ENCODE measurements around the gene USP25. TPM values are rescaled to one million over a fixed set of nuclear protein-coding genes. Genes with fewer than 3 reads are reported as not detected.

The USP25 gene
- total RNA-seq, 1 donor from 2014 or later = 54.5 TPM

DNA sequence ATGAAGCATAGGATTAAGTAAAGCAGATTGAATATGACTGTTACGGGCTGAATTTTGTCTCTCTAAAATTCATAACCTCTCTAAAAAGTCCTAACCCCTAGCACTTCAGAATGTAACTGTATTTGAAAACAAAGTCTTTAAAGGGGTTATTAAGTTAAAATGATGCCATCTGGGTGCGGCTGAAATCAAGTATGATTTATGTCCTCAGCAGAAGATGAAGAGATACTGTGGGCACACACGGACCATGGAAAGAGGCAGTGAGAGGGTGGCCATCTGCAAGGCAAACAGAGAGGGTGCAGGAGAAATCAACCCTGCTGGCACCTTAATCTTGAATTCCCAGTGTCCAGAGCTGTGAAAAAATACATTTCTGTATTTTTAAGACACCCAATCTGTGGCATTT is 3.8 kb upstream of the USP25 start:
- no peak for TF ChIP-seq CTCF (IDR thresholded peaks at IDR 0.05; ENCODE audit: insufficient read depth, low read length, severe bottlenecking)
- FAIRE-seq (no peak), DNase-seq (ENCODE audit: low read depth) (no peak)

GRCh38 chr21:15728046-15728445 is 1.7 kb upstream of the USP25 start:
- no peak for TF ChIP-seq CTCF (IDR thresholded peaks at IDR 0.05; ENCODE audit: insufficient read depth, low read length, severe bottlenecking)
- DNase-seq (ENCODE audit: low read depth) (no peak), FAIRE-seq (no peak)
- Histone ChIP-seq H3K36me3 (ENCODE audit: control insufficient read depth, insufficient read depth, low read length) (no peaks in the 10 kb centered on the region), H3K27me3 (ENCODE audit: control insufficient read depth, insufficient read depth, low read length) (no peaks in the 10 kb centered on the region), H3K4me3 (ENCODE audit: low read depth, low read length) (no peak overlapping the region)

More for the DNA sequence above, 3.8 kb upstream of the USP25 start:
- Histone ChIP-seq H3K27me3 (ENCODE audit: control insufficient read depth, insufficient read depth, low read length) (no peaks in the 10 kb centered on the region), H3K4me3 (ENCODE audit: low read depth, low read length) (no peak overlapping the region), H3K36me3 (ENCODE audit: control insufficient read depth, insufficient read depth, low read length) (no peaks in the 10 kb centered on the region)

GRCh38 chr21:15729346-15729673 is 472 bp upstream of the USP25 start:
- no peaks in the 10 kb centered on the region for H3K36me3 ChIP-seq (ENCODE audit: control insufficient read depth, insufficient read depth, low read length)
- DNase-seq (ENCODE audit: low read depth) = peak; percentile 26
- peak overlapping the region; percentile 49 for H3K4me3 ChIP-seq (ENCODE audit: low read depth, low read length)
- FAIRE-seq = no peak
- no peak for TF ChIP-seq CTCF (IDR thresholded peaks at IDR 0.05; ENCODE audit: insufficient read depth, low read length, severe bottlenecking)
- no peaks in the 10 kb centered on the region for H3K27me3 ChIP-seq (ENCODE audit: control insufficient read depth, insufficient read depth, low read length)

GRCh38 chr21:15730484-15731242 is 881 bp downstream of the USP25 start:
- no peak for DNase-seq (ENCODE audit: low read depth)
- H3K4me3 ChIP-seq (ENCODE audit: low read depth, low read length) = peak overlapping the region; percentile 88
- H3K27me3 ChIP-seq (ENCODE audit: control insufficient read depth, insufficient read depth, low read length) = no peaks in the 10 kb centered on the region
- FAIRE-seq = no peak
- TF ChIP-seq CTCF (IDR thresholded peaks at IDR 0.05; ENCODE audit: insufficient read depth, low read length, severe bottlenecking) = no peak
- no peaks in the 10 kb centered on the region for H3K36me3 ChIP-seq (ENCODE audit: control insufficient read depth, insufficient read depth, low read length)

- H3K27me3 ChIP-seq (ENCODE audit: control insufficient read depth, insufficient read depth, low read length) = no peaks in the 10 kb centered on the region
Measured at GRCh38 chr21:15731243-15731613, 1.4 kb downstream of the USP25 start.

More at GRCh38 chr21:15731243-15731613, 1.4 kb downstream of the USP25 start:
- DNase-seq (ENCODE audit: low read depth) (peak; percentile 75), FAIRE-seq (no peak)
- Histone ChIP-seq H3K36me3 (ENCODE audit: control insufficient read depth, insufficient read depth, low read length) (no peaks in the 10 kb centered on the region), H3K4me3 (ENCODE audit: low read depth, low read length) (peak overlapping the region; percentile 88)
- TF ChIP-seq CTCF (IDR thresholded peaks at IDR 0.05; ENCODE audit: insufficient read depth, low read length, severe bottlenecking) = no peak

All from bronchial epithelial cell (primary cell).